ENCODE data around the gene ACO2. TPM values are rescaled to one million over a fixed set of nuclear protein-coding genes. Genes with fewer than 3 reads are reported as not detected.

ACO2 gene
- polyA plus RNA-seq, 4 donors = 131 to 150 (median 142) TPM

DNA sequence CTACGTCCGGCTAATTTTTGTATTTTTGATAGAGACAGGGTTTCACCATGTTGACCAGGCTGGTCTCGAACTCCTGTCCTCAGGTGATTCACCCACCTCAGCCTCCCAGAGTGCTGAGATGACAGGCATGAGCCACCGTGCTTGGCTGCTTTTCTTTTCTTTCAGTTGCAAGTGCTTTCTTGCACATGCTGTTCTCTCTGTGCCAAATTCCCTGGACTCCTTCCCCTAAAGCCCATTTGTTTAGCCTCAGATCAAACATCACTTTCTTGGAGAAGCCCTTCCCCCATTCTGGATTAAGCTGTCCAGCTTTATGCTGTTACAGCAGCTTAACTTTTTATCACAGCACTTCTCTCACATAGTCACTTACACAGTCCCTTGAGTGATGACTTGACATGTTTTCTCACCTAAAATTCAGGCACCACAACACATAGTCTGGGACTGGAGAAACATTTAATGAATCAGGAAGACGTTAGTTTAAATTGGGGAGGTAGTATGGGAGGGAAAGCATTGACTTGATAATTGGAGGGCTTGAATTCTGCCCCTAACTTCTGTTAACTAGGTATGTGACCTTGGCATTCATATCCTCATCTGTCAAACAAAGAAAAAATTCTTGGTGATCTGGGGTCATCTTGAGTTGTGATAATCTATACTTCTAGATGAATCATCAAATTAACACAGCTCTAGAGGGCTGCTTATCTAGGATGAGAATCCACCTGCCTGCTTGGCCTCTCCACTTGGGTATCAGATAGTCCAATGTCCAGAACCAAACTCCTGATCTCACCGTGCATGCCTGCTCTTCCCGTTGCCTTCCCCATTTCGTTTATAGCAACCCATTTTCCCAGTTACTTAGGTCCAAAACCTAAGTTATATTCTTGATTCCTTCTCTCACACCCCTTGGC lies 18.4 kb downstream of the ACO2 start:
- no peak for DNase-seq (ENCODE audit: low read depth in 4 of 4, low spot score in 3 of 4)

DNA sequence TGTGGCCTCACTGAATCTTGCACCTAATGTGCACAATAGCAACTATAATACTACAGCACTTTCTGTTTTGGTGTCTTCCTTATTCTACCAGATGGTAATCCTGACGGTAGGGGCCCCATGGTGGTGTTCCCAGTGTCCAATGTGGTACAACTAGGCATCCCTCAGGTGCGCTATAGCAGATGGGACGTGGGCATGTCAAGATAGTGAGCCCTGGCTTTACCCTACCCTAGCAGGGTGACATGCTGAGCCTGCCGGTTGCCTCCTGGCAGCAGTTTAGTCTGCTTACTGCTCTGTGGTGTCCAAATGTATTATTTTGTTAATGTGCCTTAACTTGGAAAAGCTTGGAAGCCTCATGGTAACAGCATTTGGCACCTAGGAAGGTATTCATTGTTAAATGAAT lies 19.2 kb downstream of the ACO2 start:
- DNase-seq (ENCODE audit: low read depth in 4 of 4, low spot score in 3 of 4) = no peak

DNA sequence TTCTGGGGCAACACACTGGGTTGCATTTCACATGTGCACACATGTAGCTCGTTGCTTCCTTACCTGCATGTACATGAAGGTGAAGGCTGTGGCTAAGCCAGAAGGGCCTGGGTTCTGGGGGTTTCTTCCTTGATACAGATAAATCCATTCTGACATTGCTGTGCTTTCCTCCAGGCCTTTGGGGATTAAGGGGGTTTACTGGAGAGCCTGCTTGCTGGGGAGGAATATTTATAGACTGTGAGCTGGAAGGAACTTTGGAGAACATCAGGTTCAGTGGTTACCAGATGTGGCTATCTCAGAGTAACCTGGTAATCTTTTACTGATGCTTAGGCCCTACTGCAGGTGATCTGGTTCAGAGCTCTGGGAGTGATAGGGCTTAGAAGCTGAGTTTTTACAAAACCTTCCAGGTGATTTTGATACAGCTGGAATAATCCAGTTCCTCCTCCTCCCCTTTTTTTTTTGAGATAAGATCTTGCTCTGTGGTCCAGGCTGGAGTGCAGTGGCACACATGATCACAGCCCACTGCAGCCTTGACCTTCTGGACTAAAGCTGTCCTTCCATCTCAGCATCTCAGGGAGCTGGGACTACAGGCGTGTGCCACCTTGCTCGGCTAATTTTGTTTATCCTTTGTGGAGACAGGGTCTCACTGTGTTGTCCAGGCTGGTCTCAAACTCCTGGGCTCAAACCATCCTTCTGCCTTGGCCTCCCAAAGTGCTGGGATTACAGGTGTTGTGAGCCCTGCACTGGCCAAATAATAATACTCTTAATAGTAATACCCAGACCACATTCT lies 19.9 kb downstream of the ACO2 start:
- no peak for DNase-seq (ENCODE audit: low read depth in 4 of 4, low spot score in 3 of 4)

DNA sequence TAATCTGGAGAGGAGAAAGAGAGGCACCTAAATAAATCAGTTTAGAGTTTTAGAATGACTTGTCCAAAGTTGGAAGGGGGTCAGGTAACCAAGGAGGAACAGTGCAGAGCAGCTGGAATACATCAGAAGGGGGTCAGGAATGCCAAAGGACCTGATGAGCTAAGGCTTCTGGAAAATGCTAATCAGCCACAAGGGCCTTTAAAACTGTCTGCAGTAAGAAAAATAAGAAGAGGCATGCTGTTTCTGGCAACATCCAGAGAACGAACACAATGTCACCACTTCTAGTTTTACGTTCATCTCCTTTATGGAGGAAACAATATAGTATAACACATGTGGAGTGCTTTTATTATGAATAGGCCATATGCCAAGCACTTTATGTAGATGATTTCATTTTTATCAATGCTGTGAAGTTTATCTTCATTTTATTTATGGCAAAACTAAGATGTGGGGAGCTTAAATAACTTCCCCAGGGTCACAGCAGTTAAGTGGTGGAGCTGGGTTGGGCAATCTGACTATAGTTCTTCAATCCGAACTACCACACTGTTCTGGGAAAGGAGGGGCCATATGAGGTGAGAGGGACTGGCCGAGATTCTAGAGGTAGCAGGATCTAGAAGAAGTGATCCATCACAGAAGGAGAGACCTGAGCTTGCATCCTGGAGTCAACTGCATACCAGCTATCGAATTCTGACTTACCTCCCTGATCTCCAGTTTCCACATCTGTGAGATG lies 22.6 kb downstream of the ACO2 start:
- no peak for DNase-seq (ENCODE audit: low read depth in 4 of 4, low spot score in 3 of 4)

DNA sequence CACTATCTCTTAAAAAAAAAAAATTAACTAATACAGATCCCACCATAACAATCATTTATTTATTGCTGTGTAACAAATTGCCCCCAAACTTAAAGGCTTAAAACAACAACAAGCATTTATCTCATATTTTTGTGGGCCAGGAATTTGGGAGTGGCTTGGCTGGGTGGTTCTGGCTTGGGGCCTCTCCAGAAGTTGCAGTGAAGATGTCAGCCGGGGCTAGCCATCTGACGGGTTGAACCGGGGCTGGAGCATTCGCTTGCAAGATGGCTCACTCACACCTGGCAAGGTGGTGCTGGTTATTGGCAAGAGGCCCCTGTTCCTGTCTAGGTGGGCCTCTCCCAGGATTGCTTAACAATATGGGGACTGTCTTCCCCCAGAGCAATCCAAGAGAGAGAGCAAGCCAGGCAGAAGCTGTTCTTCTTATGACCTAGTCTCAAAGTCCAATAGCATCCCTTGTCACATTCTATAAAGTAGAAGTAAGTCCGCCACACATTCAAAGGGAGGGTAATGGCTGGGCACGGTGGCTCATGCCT lies 29.5 kb downstream of the ACO2 start:
- DNase-seq (ENCODE audit: low read depth in 4 of 4, low spot score in 3 of 4) = no peak

DNA sequence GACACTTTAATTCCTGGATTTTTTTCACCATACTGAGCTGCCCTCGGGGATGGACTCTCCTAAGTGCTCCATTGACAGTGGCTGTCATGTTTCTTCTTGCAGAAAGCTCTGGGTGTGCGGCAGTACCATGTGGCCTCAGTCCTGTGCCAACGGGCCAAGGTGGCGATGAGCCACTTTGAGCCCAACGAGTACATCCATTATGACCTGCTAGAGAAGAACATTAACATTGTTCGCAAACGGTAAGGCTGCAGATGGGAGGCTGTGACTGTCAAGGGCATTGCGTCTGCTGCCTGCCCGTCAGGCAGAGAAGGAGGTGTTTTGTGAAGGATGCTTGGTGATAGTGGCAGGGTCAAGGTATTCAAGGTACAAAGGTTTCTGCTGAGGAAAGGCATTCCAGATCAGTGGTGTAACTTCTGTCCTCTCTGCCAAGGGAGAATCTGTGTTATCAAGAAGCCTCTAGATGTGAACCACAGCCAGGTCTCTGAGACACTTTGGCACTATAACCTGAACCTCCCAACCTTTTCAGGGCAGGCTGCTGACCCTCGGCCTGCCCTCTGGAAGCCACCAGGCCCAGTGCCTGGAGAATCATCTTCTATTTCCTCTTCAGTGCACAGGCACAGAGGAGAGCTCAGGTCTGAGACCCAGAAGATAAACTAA lies 30.8 kb downstream of the ACO2 start:
- DNase-seq (ENCODE audit: low read depth in 4 of 4, low spot score in 3 of 4) = no peak

GRCh38 chr22:41500303-41500702 lies 31.4 kb downstream of the ACO2 start:
- no peak for DNase-seq (ENCODE audit: low read depth in 4 of 4, low spot score in 3 of 4)

GRCh38 chr22:41501209-41501608 lies 32.3 kb downstream of the ACO2 start:
- DNase-seq (ENCODE audit: low read depth in 4 of 4, low spot score in 3 of 4) = no peak

DNA sequence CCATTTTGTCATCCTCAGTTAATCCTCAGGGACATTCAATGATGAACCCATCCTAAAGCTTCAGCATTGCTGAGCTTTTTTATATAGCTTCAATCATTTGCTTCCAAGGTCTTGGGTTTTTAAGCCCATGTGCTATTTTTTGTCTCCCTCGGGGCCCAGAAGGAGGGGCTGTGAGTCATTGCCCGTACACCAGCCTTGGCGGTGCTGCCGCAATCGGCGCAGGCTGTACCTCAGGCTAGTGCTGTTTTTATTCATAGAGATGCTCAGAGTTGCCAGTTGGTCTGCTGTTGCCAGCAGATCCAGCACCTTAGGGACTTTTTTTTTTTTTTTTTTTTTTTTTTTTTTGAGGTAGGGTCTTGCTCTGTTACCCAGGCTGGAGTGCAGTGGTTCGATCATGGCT lies 35.5 kb downstream of the ACO2 start:
- no peak for DNase-seq (ENCODE audit: low read depth in 4 of 4, low spot score in 3 of 4)

DNA sequence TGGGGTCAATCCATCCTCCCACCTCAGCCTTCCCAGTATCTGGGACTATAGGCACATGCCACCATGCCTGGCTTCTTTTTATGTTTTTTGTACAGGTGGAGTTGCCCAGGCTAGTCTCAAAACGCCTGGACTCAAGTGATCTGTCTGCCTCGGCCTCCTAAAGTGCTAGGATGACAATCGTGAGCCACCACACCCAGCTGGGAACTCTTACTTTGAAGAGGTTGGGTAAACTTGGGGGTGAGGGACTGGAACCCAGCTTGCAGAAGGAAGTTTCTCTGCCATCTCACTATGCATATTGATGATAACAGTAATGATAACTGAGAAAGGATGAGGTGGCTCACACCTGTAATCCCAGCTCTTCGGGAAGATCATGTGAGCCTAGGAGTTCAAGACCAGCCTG lies 35.9 kb downstream of the ACO2 start:
- no peak for DNase-seq (ENCODE audit: low read depth in 4 of 4, low spot score in 3 of 4)

DNA sequence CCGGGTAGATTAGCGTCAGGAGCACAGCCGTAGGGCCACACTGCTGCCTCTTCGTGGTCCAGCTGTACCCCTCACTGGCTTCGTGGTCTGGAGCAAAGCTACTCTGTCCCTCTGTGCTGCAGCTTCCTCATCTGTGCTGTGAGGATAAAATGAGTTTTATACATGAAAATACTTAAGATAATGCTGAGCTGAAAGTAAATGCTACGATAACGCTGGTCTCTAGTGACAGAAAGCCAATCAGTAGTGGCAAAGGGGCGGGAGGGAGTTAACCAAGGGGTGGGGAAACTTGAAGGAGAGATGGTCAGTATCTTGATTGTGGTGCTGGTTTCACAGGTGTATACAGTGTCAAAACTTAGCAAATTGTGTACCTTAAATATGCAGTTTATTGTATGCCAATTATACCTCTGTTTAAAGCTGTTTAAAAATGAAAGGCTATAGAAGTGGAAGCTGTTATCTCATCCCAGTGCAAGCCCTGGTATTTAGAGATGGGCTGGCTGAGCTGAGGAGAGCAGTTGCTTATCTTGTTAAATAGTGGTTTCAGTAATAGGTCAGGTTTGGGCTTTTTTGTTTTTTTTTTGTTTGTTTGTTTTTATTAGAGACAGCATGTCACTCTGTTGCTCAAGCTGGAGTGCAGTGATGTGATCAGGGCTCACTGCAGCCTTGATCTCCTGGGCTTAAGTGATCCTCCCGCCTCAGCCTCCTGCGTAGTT lies 36.7 kb downstream of the ACO2 start:
- DNase-seq (ENCODE audit: low read depth in 4 of 4, low spot score in 3 of 4) = no peak

DNA sequence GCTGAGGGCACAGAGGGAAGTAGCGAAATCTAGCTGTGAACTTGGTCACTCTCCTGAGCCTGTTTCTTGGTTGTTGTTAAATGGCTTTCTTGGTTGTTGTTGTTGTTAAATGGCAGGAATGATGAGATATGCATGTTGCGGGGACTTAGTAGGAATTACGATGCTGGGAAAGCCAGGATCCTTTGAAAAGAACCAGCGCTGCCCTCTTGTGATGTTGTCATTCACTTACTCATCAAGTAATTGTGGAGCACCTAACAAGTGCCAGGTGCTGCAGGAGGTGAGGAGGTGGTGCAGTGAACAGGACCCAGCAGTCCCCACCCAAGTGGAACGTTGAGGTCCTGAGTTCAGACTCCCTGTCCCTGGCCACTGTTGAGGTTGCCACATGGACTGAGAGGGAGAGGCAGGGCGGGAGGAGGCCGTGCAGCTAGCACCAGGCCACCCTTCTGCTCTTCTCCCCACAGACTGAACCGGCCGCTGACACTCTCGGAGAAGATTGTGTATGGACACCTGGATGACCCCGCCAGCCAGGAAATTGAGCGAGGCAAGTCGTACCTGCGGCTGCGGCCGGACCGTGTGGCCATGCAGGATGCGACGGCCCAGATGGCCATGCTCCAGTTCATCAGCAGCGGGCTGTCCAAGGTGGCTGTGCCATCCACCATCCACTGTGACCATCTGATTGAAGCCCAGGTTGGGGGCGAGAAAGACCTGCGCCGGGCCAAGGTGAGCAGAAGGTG lies 38.6 kb downstream of the ACO2 start:
- DNase-seq (ENCODE audit: low read depth in 4 of 4, low spot score in 3 of 4) = no peak

- DNase-seq (ENCODE audit: low read depth in 4 of 4, low spot score in 3 of 4) = no peak
These were observed 39.9 kb downstream of the ACO2 start for GRCh38 chr22:41508770-41509170.

DNA sequence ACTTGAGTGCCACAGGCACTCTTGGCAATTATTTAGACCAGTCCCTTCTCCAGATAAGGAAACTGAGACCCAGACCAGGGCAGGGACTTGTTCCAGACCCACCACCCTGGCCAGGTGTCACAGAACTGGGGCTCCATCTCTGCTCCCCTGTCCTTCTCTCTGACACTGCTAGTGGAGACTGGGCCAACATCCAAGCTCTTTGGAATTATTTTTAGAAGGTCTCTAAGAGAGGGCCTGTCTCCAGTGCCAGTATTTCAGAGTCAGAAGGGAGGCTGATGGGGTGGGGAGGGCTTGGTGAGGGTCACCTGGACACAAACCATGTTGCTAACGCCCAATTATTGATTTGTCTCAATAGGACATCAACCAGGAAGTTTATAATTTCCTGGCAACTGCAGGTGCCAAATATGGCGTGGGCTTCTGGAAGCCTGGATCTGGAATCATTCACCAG lies 42.6 kb downstream of the ACO2 start:
- DNase-seq (ENCODE audit: low read depth in 4 of 4, low spot score in 3 of 4) = no peak

- peak in 2 of 4 donors; percentile 40 to 41 for DNase-seq (ENCODE audit: low read depth in 4 of 4, low spot score in 3 of 4)
These were observed 43.7 kb downstream of the ACO2 start for GRCh38 chr22:41512421-41513194.

- DNase-seq (ENCODE audit: low read depth in 4 of 4, low spot score in 3 of 4) = no peak
These were observed 44.5 kb downstream of the ACO2 start for GRCh38 chr22:41513391-41513790.

- DNase-seq (ENCODE audit: low read depth in 4 of 4, low spot score in 3 of 4) = no peak
These were observed 47.5 kb downstream of the ACO2 start for GRCh38 chr22:41516462-41516861.

All from right renal pelvis (tissue), 4 donors.